Fibroblast of skin of left biceps (primary cell): ENCODE data around the gene TRDN.
"Not testable (repeated sequence)": the region's sequence is repeated elsewhere in the genome, so short reads cannot be mapped to it uniquely, and the experiment has no call there.

Experiments
- DNase-seq, 2 experiments: peaks; one replicate each; pipeline ENCODE4 v3.0.0-alpha.2; 2013; ENCODE audit warnings: low read depth in 2 of 2

TRDN gene

DNA sequence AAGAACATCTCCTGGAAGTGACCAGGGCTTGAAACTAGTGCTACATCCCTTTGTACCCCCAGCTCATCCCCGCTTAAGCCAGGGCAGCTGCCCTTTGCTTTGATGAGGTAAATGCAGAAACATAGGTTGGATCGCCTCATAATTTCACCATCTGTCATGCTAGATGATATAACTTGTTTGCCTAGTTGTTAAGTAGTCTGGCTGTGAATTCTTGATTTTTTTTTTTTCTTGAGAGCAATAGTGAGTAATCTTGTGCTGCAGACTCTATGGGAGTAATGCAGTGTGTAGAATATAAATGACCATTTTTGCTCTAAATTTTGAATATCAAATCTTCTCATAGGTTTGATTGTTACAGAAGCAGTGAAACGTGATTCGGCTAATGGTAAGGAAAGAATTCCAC lies 4.1 kb downstream of the TRDN start:
- no peak for DNase-seq

DNA sequence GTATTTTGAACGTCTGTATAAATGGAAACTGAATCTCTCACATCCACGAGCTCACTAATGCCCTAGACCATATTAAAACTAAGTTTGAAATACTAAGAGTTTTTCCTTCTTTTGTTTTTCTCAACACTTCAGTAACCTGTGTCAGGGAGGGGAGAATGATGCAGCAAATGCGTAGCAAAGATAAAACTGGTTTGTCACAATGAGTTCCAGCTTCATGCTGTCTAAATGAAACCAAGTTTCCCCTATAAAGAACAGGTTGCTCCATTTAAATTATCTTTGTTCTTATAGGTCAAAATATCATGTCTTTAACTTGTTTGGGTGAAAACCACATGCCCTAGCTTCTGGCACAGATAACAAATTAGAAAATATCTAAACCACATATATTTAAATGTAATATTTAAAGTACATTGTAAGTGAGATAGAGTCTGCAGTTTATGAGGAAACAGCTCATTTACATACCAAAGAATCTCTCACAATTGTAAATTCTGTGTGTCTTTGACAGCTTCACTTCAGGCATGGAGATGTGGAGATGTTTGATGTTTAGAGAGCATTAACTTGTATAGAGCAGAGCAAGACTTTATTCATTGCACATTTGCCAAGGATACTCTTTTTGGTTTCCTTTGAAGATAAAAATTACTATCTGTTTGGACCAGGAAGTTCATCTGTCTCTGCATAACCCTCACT lies 7.3 kb downstream of the TRDN start:
- DNase-seq, result no peak

DNA sequence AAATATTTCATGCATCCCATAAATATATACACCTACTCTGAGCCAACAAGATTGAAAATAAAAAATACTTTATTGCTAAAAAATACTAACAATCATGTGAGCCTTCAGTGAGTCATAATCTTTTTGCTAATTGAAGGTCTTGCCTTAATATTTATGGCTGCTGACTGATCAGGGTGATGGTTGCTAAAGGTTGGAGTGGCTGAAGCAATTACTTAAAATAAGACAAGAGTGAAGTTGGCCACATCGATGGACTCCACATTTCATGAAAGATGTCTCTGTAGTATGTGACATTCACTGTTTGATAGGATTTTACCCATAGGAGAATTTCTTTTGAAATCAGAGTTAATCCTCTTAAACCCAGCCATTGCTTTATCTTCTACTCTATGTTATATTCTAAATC lies 11.1 kb downstream of the TRDN start:
- no peak for DNase-seq

DNA sequence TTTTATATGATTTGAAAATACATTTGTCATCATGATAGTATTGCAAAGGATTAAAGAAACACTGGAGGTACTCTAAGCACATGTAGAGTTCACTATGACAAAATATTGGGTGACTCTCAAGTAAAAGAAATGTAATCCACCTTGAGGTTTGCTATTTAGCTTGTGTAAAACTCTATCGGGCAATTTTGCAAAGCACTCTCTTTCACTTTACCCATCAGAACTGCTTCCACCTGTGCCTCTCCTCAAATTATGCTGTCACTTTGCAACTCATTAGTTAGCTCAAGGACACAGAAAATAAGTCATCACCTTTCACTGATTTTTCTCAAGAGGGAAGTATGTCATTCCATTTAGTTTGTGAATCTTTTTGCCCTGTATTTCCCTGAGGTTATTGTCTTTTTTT lies 14.0 kb downstream of the TRDN start:
- DNase-seq, result no peak

DNA sequence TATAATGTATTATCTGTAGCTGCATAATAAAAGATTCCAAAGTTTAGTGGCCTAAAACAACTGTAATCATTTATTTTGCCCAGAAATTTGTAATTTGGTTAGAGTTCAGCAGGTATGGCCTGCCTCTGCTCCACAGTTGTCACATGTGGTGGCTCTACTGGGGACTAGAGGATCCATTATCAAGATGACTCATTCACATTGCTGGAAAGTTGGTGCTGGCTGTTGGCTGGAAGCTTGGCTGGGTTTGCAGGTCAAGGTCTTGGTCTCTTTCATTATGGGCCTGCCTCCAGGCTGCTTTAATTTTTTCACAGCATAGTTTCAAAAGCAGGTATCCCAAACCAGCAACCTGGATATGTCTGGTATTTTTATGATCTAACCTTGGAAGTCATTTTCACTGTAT lies 17.6 kb downstream of the TRDN start:
- DNase-seq, result no peak

DNA sequence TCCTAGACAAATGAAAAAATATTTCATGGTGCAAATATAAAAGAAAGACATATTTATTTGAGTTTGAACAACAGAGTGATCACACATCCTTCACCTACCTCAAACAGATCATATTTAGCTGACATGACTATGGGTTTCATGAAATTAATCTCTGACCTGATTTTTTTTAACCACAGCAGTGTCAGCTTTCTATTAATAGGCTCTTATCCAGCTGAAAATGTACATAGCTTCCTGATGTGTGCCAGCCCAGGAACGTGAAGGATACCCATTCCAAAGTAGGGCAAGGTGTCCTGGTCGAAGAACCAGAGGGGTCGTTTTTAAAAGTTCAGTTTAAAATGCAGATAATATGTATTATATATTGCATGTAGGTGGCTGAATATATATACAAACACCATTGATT lies 19.8 kb downstream of the TRDN start:
- DNase-seq, result no peak

DNA sequence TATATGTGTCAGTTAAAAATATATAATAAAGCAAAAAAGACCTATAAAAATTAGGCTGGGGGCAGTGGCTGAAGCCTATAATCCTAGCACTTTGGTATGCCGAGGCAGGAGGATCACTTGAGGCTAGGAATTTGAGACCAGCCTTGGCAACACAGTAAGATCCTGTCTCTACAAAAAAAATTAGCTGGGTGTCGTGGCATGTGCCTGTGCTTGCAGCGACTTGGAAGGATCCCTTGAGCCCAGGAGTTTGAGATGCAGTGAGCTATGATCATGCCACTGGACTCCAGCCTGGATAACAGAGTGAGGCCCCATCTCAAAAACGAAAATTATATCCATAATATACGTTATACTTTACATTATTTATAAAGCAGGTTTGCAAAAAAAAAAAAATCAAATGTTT lies 20.7 kb downstream of the TRDN start:
- no peak for DNase-seq

DNA sequence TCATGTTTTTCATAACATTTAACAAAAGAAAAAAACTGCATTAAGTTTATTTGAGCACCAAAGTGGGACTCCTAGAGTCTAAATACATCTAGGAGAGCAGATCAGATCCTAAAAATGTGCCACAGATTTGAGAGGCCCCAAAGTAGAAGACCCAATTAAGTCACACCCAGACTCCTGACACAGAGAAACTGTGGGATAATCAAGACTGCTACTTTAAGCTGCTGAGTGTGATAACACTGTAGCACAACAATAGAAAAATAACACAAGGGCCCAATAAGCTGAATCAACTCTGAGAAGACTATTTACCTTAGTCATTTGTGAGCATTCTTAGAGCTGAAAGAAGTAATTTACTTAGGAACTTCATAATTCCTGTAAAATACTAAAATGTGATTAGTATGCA lies 26.0 kb downstream of the TRDN start:
- DNase-seq, result no peak

DNA sequence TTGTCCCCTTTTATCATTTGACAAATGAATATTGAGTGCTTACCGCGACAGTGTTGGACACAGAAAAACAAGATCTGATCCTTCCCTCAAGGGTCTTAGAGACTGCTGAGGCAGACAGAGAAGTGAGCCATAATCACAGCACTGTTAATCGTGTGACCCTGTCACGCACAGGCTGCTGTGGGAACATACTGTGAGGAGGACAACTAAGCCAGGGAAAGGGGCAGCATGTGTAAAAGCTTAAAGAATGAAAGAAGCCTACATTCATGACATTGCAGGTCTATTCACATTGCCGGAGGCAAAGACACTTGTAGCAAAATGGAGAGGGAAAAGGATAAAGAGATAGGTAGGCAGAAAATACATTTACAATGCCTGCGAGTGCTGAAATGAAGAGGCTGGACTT lies 32.7 kb downstream of the TRDN start:
- no peak for DNase-seq

DNA sequence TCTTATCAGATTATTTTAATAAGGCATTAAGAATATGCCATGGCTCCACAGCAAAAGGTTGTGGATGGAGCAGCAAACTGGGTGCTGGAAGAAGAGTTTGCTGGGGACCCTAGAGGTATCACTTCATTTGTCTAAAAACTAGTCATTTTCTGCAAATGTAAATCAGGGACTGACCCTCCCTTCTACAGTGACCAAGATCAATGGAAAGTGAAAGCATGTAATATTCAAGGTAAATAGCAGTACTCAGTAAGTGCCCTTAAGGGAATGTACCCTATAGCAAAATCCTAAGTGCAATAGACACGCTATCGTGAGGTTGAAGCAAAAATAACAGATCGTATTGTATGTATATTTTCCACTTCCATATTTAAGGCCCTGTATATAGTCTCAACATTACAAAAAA lies 38.7 kb downstream of the TRDN start:
- DNase-seq, result no peak

DNA sequence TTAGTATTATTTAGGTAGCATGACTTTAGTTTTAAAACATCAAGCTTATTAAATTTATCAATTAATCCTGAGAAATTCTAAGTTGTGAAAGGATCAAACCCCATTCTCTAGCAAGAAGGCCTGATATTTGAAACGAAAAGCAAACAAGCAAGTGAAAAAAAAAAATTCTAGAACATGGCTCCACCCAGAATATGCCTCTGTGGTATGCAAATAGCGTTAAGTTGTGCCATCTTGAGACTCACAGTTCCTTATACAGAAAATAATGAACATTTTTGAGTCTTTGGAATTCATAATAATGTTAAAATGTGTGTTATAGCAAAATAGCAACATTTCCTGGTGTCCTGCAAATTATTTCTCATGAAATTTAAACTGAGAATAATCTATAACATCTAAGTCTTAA lies 42.0 kb downstream of the TRDN start:
- no peak for DNase-seq

DNA sequence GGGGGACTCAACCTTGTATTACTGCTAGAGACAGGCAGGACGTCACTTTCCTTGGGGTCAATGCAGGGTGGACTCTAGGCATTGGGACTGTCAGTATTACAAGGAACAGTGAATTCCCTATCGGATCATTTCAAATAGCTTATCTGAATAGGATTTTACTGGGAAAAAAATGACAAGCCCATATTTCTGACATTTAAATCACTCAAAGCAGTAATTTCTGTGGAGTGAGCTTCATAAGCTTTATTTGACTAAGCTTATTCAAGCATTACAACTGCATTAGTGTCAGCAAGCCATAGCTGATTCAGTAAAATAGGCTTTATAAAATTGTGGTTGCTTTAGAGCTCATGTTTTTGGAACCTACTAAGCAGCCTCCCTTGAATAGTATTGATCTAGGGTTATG lies 44.3 kb downstream of the TRDN start:
- no peak for DNase-seq

DNA sequence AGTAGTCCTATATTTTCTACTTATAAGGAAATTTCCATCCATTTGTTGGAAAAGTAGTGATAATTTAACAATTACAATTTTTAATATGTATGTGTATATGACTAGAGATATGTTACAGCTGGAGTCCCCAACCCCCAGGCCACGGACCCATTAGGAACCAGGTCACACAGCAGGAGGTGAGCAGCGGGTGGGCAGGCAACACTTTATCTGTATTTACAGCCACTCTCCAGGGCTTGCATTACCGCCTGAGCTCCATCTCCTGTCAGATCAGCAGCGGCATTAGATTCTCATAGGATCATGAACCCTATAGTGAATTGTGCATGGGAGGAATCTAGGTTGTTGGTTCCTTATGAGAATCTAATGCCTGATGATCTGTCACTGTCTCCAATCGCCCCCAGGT lies 46.8 kb downstream of the TRDN start:
- DNase-seq, result no peak

DNA sequence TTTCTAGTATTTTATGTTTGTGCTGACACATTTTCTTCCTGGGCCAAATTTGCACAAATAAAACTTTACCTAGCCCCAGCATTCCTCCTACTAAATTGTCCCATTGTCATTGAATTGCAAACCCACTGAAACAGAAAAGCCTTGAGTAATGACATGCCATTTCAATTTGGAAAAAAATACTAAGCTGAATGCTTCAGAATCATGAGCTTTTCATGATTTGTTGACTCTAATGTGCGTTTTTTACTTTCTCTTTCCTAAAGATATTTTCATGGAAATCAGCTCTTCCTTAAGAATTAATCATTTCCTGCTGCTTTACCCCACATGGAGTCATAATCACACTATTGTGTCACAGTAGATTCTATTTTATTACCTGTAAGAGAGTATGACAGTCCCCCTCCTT lies 47.4 kb downstream of the TRDN start:
- no peak for DNase-seq

DNA sequence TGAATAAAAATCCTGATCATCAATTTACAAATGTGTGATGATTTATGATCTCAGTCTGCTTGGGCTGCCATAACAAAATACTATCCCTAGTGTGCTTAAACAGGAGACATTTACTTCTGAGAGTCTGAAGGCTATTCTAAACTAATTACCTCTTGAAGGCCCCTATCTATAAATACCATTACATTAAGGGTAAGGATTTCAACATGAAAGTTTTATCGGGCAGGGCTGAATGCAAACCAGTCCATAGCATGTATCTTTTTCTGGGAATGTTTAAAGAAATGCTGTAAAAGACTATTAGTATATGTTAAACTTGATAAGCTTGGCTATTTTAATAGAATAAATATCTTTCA lies 48.2 kb downstream of the TRDN start:
- DNase-seq, result no peak

DNA sequence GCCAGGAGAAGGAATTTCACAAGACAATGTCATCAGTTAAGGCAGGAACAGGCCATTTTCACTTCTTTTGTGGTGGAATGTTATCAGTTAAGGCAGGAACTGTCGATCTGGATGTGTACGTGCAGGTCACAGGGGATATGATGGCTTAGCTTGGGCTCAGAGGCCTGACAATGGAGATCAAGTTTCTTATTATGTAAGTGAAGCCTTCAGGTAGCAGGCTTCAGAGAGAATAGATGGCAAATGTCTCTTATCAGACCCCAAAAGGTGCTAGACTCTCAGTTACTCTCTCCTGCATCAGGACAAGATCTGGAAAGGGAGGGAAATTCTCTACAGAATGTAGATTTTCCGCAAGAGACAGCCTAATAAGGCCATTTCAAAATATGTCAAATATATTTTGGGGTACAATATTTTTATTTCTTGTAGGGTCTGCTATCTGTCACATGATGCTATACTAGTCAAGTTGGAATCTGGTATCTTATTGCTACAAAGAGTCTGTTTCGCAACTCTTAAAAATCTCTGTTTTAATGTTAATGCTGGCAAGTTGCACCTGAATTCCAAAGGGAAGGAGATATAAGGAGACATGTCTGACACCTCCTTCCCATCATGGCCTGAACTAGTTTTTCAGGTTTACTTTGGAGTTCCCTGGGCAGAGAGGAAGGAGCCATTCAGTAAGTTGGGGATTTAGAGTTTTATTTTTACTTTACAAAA lies 48.8 kb downstream of the TRDN start:
- DNase-seq, result no peak

DNA sequence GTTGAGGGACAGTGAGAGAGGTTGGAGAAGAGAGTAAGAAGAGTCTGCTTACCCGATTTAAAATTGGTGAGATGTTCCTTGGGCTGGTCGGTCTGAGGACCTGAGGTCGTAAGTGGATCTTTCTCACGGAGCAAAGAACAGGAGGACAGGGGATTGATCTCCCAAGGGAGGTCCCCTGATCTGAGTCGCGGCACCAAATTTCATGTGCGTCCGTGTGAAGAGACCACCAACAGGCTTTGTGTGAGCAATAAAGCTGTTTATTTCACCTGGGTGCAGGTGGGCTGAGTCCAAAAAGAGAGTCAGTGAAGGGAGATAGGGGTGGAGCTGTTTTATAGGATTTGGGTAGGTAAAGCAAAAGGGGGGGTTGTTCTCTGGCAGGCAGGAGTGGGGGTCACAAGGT lies 49.3 kb downstream of the TRDN start:
- DNase-seq, result not testable (repeated sequence)

DNA sequence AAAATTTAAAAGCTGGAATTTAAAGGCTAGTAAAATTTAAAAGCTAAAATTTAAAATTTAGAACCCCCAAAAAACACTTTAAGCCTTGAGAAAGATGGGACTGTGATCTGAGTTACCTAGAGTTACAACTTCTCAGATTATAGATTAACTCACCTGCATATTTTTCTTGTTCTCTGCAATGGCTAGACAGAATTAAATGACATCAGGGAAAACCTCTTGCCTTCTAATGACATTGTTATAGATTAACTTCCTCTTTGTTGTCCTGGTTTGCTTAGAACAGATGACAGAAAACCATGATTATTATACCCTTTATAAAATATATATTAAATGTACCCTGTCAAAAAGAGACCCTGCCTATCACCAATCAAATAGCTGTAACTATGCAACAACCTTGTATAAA lies 56.4 kb downstream of the TRDN start:
- DNase-seq, result no peak

DNA sequence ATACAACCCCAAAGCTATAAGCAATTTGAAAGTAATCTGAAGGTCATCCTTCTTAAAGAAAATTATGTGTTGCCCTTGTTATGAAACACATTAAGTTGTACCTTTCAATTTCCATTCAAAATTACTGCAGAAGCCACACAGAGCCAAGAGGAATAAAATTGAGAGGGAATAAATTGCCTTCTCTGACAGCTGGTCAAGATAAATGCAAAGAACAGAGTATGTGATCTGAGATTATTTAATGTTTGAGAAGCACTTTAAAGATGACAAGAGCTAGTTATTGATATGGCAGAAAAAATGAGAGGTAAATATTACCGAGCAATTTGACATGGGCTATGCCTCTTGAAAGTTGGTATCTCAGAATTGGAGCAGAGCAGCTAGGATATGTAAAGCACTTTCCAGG lies 61.6 kb downstream of the TRDN start:
- DNase-seq, result no peak

DNA sequence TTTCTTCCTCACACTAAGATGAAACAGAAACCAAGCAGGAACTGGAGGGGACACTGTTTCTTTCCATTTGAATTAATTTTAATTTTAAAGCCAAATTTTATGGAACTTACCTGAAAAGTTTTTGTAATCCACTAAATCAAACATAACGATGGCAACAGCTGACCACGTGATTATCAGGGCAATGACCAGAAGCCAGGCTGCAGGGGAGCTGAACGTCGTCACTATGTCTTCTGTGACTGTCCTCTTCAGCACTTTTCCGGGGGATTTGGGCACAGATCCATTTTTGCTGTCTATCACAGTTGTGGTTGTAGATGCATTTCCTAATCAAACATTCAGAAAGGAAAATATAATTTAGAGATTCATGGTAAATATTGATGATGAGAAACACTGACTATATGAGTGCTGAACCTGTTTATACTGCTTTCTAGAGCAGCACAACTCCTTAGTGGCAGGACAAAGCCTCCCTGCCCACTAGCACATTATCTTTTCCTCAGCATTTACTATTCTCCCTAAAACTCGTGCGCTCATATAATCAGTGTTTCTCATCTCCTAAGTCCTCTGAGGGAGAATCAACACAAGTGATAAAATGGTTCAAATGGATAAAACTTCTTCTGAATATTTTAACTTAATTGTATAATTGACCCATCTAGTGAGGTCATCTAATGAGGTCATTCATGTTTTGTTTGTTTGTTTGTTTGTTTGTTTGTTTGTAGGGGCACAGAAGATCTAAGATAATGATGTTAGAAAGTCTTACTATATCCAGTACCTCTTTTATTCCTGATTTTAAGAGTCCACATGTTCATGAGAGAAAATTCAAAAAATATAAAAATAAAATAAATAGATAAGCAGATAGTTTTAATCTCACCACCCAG lies 65.7 kb downstream of the TRDN start:
- DNase-seq, result no peak

DNA sequence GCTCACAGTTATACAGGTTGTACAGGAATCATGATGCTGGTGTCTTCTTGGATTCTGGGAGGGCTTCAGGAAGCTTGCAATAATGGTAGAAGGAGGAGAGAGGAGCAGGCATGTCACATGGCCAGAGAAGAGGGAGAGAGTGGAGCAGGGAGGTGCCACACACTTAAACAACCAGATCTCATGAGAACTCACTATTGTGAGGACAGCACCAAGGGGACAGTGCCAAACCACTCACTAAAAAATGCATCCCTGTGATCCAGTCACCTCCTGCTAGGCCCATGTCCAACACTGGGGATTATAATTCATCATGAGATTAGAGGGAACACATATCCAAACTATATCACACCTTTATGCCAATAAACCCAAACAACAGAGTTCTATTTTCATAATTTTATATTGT lies 67.2 kb downstream of the TRDN start:
- DNase-seq, result no peak

DNA sequence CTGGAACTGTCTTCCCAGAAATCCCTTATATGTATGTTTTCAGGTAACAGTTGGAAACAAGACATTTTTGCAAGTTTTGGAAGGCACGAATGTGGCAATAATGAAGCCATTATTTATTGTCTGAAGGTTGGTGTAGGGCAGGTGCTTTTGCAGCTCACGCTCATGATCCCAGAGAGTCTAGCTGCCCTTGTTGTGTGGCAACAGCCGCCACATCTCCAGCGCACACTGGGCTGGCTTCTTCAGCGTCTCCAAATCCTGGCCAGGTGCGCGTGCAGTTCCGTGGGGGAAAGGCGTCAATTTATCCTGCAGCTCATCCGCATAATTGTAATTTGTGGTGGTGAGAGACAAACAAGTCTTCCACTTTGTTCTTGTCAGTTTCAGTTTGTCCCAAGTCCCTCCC lies 71.2 kb downstream of the TRDN start:
- DNase-seq, result no peak

DNA sequence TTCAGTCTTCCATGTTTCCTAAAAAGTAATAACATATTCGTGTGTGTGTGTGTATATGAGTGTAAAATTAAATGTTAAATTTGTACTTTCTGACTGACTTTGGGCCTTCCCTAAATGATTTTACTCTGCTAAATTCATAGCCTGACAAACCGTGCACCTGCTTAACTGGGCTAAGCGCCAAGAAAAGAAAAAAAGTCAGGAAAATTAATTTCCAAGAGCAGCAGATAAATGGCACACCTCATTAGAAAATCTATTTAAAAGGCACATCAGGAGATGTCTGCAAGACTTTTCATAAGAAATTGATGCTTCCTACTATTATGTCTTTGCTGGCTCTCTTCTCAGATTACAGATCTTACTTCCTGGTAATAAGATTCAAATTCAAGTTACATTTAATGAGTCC lies 72.4 kb downstream of the TRDN start:
- no peak for DNase-seq
